A673 (cell line): Measurements from ENCODE around the gene OTULINL. TPM values are rescaled to one million over a fixed set of nuclear protein-coding genes. Genes with fewer than 3 reads are reported as not detected.
"Not testable (repeated sequence)": the region's sequence is repeated elsewhere in the genome, so short reads cannot be mapped to it uniquely, and the experiment has no call there.

Experiments used
- BruUV-seq: library from RNA; stranded (reverse); fragments of 400-500 nt; replicated peaks from 2 replicates; lab custom pipeline; 2021; lab: Mats Ljungman, UMichigan
- CTCF ChIA-PET: fragments of 300-600 bp; sonication (Branson Sonifier 250); formaldehyde crosslinking; loops from one replicate; lab custom pipeline; 2022; ENCODE audit warnings: antibody characterized with exemption; lab: Charles Lee
- POLR2A ChIA-PET: fragments of 300-600 bp; sonication (Branson Sonifier 250); formaldehyde crosslinking; loops from one replicate; lab custom pipeline; 2022; ENCODE audit warnings: antibody characterized with exemption; ENCODE audit not compliant: low non-redundant PET; lab: Charles Lee
- DNase-seq: peaks from one replicate; pipeline ENCODE4 v3.0.0-alpha.2; 2015; ENCODE audit warnings: low spot score
- H3K27ac ChIP-seq: fragments of 200-600 bp; sonication (generic); 2 replicates; pipeline ENCODE4 v1.5.1; 2016; ENCODE audit warnings: mixed run types, low read depth, mild to moderate bottlenecking, mixed read lengths, antibody characterized with exemption, low read length; ENCODE audit not compliant: poor library complexity, severe bottlenecking
- H3K27me3 ChIP-seq: fragments of 200-600 bp; sonication (generic); replicated peaks from 2 replicates; pipeline ENCODE4 v1.6.1; 2017; ENCODE audit warnings: mixed run types, low read depth, mild to moderate bottlenecking, mixed read lengths, antibody characterized with exemption, low read length; ENCODE audit not compliant: insufficient read depth, poor library complexity
- H3K36me3 ChIP-seq: fragments of 200-600 bp; sonication (generic); 2 replicates; pipeline ENCODE4 v1.6.1; 2016; ENCODE audit warnings: mixed run types, mild to moderate bottlenecking, mixed read lengths, antibody characterized with exemption, low read length; ENCODE audit not compliant: insufficient read depth, poor library complexity, severe bottlenecking
- H3K4me1 ChIP-seq: fragments of 200-600 bp; sonication (generic); 2 replicates; pipeline ENCODE4 v1.6.1; 2017; ENCODE audit warnings: mixed run types, mild to moderate bottlenecking, mixed read lengths, antibody characterized with exemption, low read length; ENCODE audit not compliant: insufficient read depth, poor library complexity, severe bottlenecking
- H3K4me3 ChIP-seq: fragments of 200-600 bp; sonication (generic); 2 replicates; pipeline ENCODE4 v1.5.1; 2016; ENCODE audit warnings: low read depth, mixed run types, mild to moderate bottlenecking, mixed read lengths, low read length; ENCODE audit not compliant: poor library complexity, severe bottlenecking
- H3K9me3 ChIP-seq: fragments of 200-600 bp; sonication (generic); 2 replicates; pipeline ENCODE4 v1.6.1; 2016; ENCODE audit warnings: mixed run types, low read depth, mild to moderate bottlenecking, mixed read lengths, antibody characterized with exemption, low read length; ENCODE audit not compliant: poor library complexity, severe bottlenecking
- EZH2 ChIP-seq: fragments of 200-600 bp; sonication (generic); IDR thresholded peaks from 2 replicates; pipeline ENCODE4 v1.6.1; 2017; ENCODE audit warnings: borderline replicate concordance, low read depth, mild to moderate bottlenecking, mixed read lengths, antibody characterized with exemption, low read length; ENCODE audit not compliant: poor library complexity, severe bottlenecking
- intact Hi-C: fragments of 100-400 bp; cut with micrococcal nuclease; formaldehyde crosslinking; loops from one replicate; pipeline ENCODE4 v1.10.0; 2022; ENCODE audit not compliant: unreplicated experiment
- total RNA-seq: library from RNA; stranded (reverse); gene quantifications from 2 replicates; pipeline ENCODE4 v1.2.3, GENCODE V29; 2021
- TF ChIP-seq, protein P1 (sequence below): fragments of 300-800, 200-600 bp; sonication (generic); conservative IDR thresholded peaks from 2 replicates; pipeline ENCODE4 v1.5.1; 2017; ENCODE audit warnings: low read depth, mild to moderate bottlenecking, antibody characterized with exemption, low read length, moderate library complexity, mixed read lengths

The OTULINL gene
- total RNA-seq, 1 experiment from 2014 or later = 0.13 TPM

DNA sequence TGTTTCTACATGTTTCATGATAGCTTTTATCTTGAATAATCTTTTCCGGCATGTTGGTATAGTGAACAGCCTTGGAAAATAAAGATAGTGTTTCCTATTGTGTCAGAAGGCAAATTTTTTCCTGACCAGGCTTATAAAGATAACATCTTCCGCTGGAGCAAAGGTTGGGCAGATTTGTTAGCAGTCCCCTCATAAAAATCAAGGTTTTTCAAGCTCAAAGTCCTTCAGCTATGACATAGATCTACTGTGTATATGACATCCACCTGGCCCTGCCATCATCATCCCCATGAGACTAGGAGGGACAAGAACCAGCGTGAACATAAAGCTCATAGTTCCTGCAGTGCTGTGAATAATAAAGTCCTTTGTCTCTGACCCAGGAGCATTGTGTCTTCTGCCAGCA is 30.4 kb upstream of the OTULINL start:
- no peaks in the 10 kb centered on the region for H3K36me3 ChIP-seq
- H3K4me1 ChIP-seq = no peaks in the 10 kb centered on the region
- POLR2A ChIA-PET = no interaction called here
- H3K27ac ChIP-seq = no peak overlapping the region
- DNase-seq = no peak
- BruUV-seq = no TSS peak
- no peak overlapping the region for H3K4me3 ChIP-seq
- CTCF ChIA-PET = no interaction called here
- intact Hi-C loops = no loop called here
- H3K9me3 ChIP-seq = no peaks in the 10 kb centered on the region
- peaks cover 17% of the 10 kb centered on the region for H3K27me3 ChIP-seq
- TF ChIP-seq EZH2 = no peak
- TF ChIP-seq, protein P1, sequence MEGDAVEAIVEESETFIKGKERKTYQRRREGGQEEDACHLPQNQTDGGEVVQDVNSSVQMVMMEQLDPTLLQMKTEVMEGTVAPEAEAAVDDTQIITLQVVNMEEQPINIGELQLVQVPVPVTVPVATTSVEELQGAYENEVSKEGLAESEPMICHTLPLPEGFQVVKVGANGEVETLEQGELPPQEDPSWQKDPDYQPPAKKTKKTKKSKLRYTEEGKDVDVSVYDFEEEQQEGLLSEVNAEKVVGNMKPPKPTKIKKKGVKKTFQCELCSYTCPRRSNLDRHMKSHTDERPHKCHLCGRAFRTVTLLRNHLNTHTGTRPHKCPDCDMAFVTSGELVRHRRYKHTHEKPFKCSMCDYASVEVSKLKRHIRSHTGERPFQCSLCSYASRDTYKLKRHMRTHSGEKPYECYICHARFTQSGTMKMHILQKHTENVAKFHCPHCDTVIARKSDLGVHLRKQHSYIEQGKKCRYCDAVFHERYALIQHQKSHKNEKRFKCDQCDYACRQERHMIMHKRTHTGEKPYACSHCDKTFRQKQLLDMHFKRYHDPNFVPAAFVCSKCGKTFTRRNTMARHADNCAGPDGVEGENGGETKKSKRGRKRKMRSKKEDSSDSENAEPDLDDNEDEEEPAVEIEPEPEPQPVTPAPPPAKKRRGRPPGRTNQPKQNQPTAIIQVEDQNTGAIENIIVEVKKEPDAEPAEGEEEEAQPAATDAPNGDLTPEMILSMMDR = no peak

DNA sequence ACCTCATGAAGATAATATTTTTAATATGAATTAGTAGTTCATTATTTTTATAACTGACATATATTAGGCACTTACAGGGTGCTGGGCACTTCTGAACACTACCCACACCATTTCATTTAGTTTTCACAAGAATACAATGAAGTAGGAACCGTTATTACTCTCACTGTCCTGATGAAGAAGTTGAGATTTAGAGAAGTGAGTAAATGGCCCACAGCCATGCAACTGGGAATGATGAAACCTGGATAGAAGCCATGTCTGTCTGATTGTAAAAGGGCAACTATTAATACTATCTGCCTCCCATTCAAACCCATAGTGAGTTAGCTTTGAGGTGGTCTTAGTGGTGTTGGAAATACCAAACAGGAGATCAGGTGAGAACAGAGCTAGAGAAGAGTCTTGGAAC is 29.6 kb upstream of the OTULINL start:
- no peaks in the 10 kb centered on the region for H3K4me1 ChIP-seq
- no peaks in the 10 kb centered on the region for H3K9me3 ChIP-seq
- no peak for DNase-seq
- ChIA-PET POLR2A (no interaction called here), CTCF (no interaction called here)
- no peak overlapping the region for H3K4me3 ChIP-seq
- H3K36me3 ChIP-seq = no peaks in the 10 kb centered on the region
- H3K27me3 ChIP-seq = peaks cover 17% of the 10 kb centered on the region
- no peak overlapping the region for H3K27ac ChIP-seq
- TF ChIP-seq, protein P1 = no peak
- no peak for TF ChIP-seq EZH2
- no TSS peak for BruUV-seq
- intact Hi-C loops = no loop called here

DNA sequence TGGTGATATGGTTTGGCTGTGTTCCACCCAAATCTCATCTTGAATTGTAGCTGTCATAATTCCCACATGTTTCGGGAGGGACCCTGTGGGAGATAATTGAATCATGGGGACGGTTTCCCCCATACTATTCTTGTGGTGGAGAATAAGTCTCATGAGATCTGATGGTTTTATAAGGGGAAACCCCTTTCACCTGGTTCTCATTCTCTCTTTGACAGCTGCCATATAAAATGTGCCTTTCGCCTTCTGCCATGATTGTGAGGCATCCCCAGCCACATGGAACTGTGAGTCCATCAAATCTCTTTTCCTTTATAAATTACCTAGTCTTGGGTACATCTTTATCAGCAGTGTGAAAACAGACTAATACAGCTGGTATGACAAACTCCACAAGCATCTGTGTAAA is 27.3 kb upstream of the OTULINL start:
- CTCF ChIA-PET, POLR2A ChIA-PET, H3K27ac ChIP-seq, intact Hi-C loops, DNase-seq, H3K4me1 ChIP-seq, H3K36me3 ChIP-seq, H3K9me3 ChIP-seq, BruUV-seq, H3K27me3 ChIP-seq, H3K4me3 ChIP-seq: not testable (repeated sequence)

DNA sequence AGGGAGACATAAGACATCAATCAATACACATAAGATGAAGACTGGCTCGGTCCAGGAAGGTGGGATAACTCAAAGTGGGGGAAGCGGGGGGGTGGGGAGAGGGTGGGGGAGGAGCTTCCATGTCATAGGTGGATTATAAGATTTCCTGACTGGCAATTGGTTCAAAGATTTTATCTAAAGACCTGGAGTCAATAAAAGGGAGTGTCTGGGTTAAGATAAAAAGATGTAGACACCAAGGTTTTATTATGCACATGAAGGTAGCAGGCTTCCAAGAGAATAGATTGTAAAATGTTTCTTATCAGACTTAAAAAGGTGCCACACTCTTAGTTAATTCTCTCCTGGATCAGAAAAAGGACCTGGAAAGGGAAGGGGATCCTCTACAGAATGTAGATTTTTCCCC is 25.6 kb upstream of the OTULINL start:
- POLR2A ChIA-PET = no interaction called here

More for the DNA sequence above, 25.6 kb upstream of the OTULINL start:
- CTCF ChIA-PET = no interaction called here
- no peak for DNase-seq
- H3K36me3 ChIP-seq = no peaks in the 10 kb centered on the region
- H3K4me3 ChIP-seq = no peak overlapping the region
- intact Hi-C loops = no loop called here
- H3K27ac ChIP-seq = no peak overlapping the region
- no TSS peak for BruUV-seq
- peaks cover 3% of the 10 kb centered on the region for H3K27me3 ChIP-seq
- TF ChIP-seq, protein P1 = no peak
- no peak for TF ChIP-seq EZH2
- H3K9me3 ChIP-seq = no peaks in the 10 kb centered on the region
- H3K4me1 ChIP-seq = no peaks in the 10 kb centered on the region
